CD4-positive, alpha-beta memory T cell (primary cell): ENCODE measurements around the gene CTSH. TPM values are rescaled to one million over a fixed set of nuclear protein-coding genes. Genes with fewer than 3 reads are reported as not detected.

Experiments
- CTCF ChIA-PET: fragments of 350-600 bp; sonication (Branson Sonifier 250); formaldehyde crosslinking; loops from one replicate; lab custom pipeline; 2021; ENCODE audit warnings: inconsistent platforms; ENCODE audit not compliant: partially characterized antibody; lab: Charles Lee
- POLR2A ChIA-PET: fragments of 350-600 bp; sonication (Branson Sonifier 250); formaldehyde crosslinking; loops from one replicate; lab custom pipeline; 2021; ENCODE audit not compliant: partially characterized antibody; lab: Charles Lee
- DNase-seq, 5 donors: peaks; one replicate each; pipeline versions ENCODE4 v3.0.0 to v3.0.0-alpha.2; 2020 to 2022; ENCODE audit warnings: mixed read lengths in 1 of 5
- H3K27ac ChIP-seq: one replicate; pipeline ENCODE4 v1.7.0; 2013; ENCODE audit warnings: low read depth, low read length
- H3K27me3 ChIP-seq: 2 replicates; pipeline ENCODE4 v1.7.0; 2013; ENCODE audit warnings: mild to moderate bottlenecking, low read length, moderate library complexity; ENCODE audit not compliant: insufficient read depth
- H3K36me3 ChIP-seq: 2 replicates; pipeline ENCODE4 v1.7.0; 2013; ENCODE audit warnings: mild to moderate bottlenecking, low read length, moderate library complexity; ENCODE audit not compliant: insufficient read depth
- H3K4me1 ChIP-seq: 2 replicates; pipeline ENCODE4 v1.7.0; 2013; ENCODE audit warnings: mild to moderate bottlenecking, low read length, moderate library complexity; ENCODE audit not compliant: insufficient read depth
- H3K4me3 ChIP-seq, 2 donors: one replicate each; pipeline ENCODE4 v1.7.0; 2013; ENCODE audit warnings: low read length in 2 of 2, mild to moderate bottlenecking in 1 of 2
- H3K9me3 ChIP-seq, 2 donors: one replicate each; pipeline ENCODE4 v1.7.0; 2013; ENCODE audit warnings: low read length in 2 of 2, control low read depth in 1 of 2; ENCODE audit not compliant: control insufficient read depth in 1 of 2
- H3K27ac Mint-ChIP-seq, 7 donors: one replicate each; pipeline ENCODE4 v1.8.0; 2020 to 2021; ENCODE audit warnings: mixed read lengths in 7 of 7, mild to moderate bottlenecking in 6 of 7, inconsistent platforms in 3 of 7, moderate library complexity in 3 of 7
- H3K27me3 Mint-ChIP-seq, 2 donors: one replicate each; pipeline ENCODE4 v1.8.0; 2020 to 2021; ENCODE audit warnings: mixed read lengths in 2 of 2
- H3K36me3 Mint-ChIP-seq, 2 donors: one replicate each; pipeline ENCODE4 v1.8.0; 2020 to 2021; ENCODE audit warnings: mixed read lengths in 2 of 2, inconsistent platforms in 1 of 2, mild to moderate bottlenecking in 1 of 2
- H3K4me1 Mint-ChIP-seq, 4 donors: one replicate each; pipeline ENCODE4 v1.8.0; 2020 to 2021; ENCODE audit warnings: mixed read lengths in 4 of 4, mild to moderate bottlenecking in 1 of 4
- H3K4me3 Mint-ChIP-seq, 8 donors: one replicate each; pipeline ENCODE4 v1.8.0; 2020 to 2021; ENCODE audit warnings: mixed read lengths in 8 of 8, mild to moderate bottlenecking in 7 of 8, moderate library complexity in 6 of 8, inconsistent platforms in 3 of 8
- H3K9me3 Mint-ChIP-seq, 8 donors: one replicate each; pipeline ENCODE4 v1.8.0; 2020 to 2021; ENCODE audit warnings: mixed read lengths in 8 of 8, mild to moderate bottlenecking in 5 of 8, inconsistent platforms in 3 of 8, moderate library complexity in 1 of 8
- intact Hi-C: fragments of 100-400 bp; cut with micrococcal nuclease; formaldehyde crosslinking; loops from one replicate; pipeline ENCODE4 v1.15.1; 2023
- polyA plus RNA-seq, 2 donors: library from polyadenylated mRNA; unstranded; fragments of 300-500 nt; fragmentation: Illumina TruSeq; gene quantifications; one replicate each; pipeline ENCODE4 v1.2.3, GENCODE V29; 2021
- total RNA-seq, 2 experiments: library from RNA; stranded (reverse); gene quantifications; one replicate each; pipeline ENCODE4 v1.2.3, GENCODE V29; 2021

Gene CTSH
- total and polyA plus RNA-seq, 4 experiments from 2014 or later = 32.8 to 152 (median 92.8) TPM

DNA sequence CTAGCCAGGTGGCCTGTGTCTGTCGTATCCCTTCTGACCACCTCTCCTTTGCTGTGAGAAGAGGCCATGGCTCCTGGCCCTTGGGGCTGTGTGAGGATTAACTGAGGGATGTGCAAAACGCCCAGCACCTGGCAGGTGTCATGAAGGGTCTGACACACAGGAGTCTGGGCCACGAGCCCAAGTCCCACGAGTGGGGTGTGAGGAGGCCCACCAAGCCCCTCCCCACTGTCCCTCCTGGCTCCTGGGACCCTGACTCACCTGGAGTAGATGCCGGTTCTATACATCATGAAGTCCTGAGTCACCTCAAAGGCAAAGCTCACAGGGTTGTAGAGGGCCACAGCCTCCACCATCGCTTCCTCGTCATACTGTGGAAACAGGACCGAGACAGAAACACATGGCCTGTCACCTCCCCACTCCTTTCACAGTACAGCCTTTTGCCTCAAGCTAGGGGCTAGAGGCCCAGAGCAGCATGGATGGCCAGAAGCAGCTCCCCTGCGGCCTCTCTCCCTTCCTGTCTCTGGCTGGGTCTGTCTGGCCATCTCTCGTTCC is 19.7 kb downstream of the CTSH start:
- Histone ChIP-seq H3K9me3 (no peaks in the 10 kb centered on the region), H3K4me1 (no peaks in the 10 kb centered on the region), H3K27ac (no peak overlapping the region), H3K4me3 (no peak overlapping the region), H3K36me3 (peaks cover 33% of the 10 kb centered on the region), H3K27me3 (no peaks in the 10 kb centered on the region)
- no peak for DNase-seq
- no peaks in the 10 kb centered on the region for H3K27me3 Mint-ChIP-seq
- H3K27ac Mint-ChIP-seq = peak overlapping the region in 2 of 7 donors; percentile 67 to 68
- ChIA-PET CTCF (interaction anchor here (0.9 to 1.3 kb wide), 2 partner anchors 17 to 51 kb away, joined by 3 read pairs; no protein-coding TSS in a partner anchor), POLR2A (interaction anchor here (0.7 to 1.2 kb wide), 2 partner anchors 18 to 51 kb away, joined by 3 read pairs; no protein-coding TSS in a partner anchor)
- peaks cover 38 to 59% of the 10 kb centered on the region in 2 donors for H3K36me3 Mint-ChIP-seq
- H3K9me3 Mint-ChIP-seq = peaks cover 0 to under 1% (median 0%) of the 10 kb centered on the region in 8 donors
- intact Hi-C loops = no loop called here
- peaks cover 0 to 2% (median 0%) of the 10 kb centered on the region in 4 donors for H3K4me1 Mint-ChIP-seq
- peak overlapping the region in 1 of 8 donors; percentile 1 for H3K4me3 Mint-ChIP-seq

DNA sequence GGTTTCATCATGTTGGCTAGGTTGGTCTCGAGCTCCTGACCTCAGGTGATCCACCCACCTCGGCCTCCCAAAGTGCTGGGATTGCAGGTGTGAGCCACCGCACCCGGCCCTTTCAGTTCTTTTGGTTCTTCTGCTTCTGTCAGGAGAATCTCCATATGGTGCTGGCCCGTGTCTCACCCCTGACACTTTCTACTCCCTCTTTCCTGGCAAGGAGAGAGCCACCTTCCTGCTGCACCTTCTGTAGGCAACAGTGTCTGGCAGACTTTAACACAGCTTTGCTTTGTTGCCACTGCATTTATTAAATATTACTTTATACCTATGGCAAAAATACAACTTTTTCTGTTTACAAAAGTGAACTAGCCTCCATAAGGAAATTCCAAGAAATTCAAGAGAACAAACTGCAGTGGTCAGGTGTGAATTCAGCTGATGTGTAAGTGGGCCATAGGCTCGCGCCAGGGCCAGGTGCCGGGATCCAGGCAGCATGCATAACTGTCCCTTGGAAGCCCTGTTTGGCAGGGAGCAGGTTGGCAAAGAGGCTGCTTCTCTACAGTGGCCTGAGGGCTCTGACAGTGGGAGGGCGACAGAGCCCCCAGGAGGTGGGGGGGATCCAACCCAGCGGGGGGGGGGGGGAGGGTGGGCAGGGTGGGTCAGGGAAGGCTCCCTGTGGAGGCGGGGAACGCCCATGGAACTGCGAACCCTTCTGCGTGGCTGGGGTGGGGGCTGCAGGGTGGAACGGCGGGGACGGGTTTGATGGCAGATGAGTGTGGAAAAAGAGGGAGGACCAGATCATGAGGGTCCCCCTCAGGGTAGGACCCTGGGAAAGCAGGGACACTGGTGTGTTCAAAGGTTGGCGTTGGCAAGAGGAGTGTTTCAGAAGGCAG is 21.1 kb downstream of the CTSH start:
- Histone ChIP-seq H3K4me3 (no peak overlapping the region), H3K4me1 (no peaks in the 10 kb centered on the region), H3K36me3 (peaks cover 33% of the 10 kb centered on the region), H3K27ac (no peak overlapping the region), H3K27me3 (no peaks in the 10 kb centered on the region), H3K9me3 (no peaks in the 10 kb centered on the region)
- ChIA-PET CTCF (interaction anchor here (0.9 to 1.3 kb wide), 2 partner anchors 15 to 50 kb away, joined by 3 read pairs; no protein-coding TSS in a partner anchor), POLR2A (no interaction called here)
- Mint-ChIP-seq H3K36me3 (peaks cover 39 to 68% of the 10 kb centered on the region in 2 donors), H3K4me1 (peaks cover 0 to 2% (median 0%) of the 10 kb centered on the region in 4 donors), H3K4me3 (no peak overlapping the region), H3K9me3 (no peaks in the 10 kb centered on the region), H3K27ac (peak overlapping the region in 5 of 7 donors; percentile 10 to 83 (median 69)), H3K27me3 (no peaks in the 10 kb centered on the region)
- no peak for DNase-seq
- intact Hi-C loops = no loop called here

DNA sequence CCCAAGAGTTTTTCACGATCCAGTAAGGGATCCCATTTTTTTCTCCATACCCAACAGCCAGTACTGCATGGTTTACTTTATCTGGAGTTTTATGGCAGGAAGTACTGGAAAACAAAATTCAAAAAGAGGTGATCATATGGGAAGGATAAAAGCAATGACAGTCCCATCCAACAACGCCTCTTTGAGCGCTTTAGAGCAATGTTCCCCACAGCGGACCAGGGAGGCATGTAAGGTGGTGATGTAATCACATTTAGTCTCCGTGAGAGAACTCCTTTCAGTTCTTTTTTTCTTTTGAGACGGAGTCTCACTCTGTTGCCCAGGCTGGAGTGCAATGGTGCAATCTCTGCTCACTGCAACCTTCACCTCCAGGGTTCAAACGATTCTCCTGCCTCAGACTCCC is 21.8 kb downstream of the CTSH start:
- Histone ChIP-seq H3K9me3 (no peaks in the 10 kb centered on the region), H3K27ac (no peak overlapping the region), H3K4me3 (no peak overlapping the region), H3K4me1 (no peaks in the 10 kb centered on the region), H3K36me3 (peaks cover 33% of the 10 kb centered on the region), H3K27me3 (no peaks in the 10 kb centered on the region)
- Mint-ChIP-seq H3K4me1 (peaks cover 0 to 2% (median 0%) of the 10 kb centered on the region in 4 donors), H3K27ac (peak overlapping the region in 1 of 7 donors; percentile 23), H3K27me3 (no peaks in the 10 kb centered on the region), H3K36me3 (peaks cover 42 to 70% of the 10 kb centered on the region in 2 donors), H3K9me3 (no peaks in the 10 kb centered on the region), H3K4me3 (no peak overlapping the region)
- no peak for DNase-seq
- CTCF ChIA-PET = no interaction called here
- intact Hi-C loops = no loop called here
- POLR2A ChIA-PET = no interaction called here

DNA sequence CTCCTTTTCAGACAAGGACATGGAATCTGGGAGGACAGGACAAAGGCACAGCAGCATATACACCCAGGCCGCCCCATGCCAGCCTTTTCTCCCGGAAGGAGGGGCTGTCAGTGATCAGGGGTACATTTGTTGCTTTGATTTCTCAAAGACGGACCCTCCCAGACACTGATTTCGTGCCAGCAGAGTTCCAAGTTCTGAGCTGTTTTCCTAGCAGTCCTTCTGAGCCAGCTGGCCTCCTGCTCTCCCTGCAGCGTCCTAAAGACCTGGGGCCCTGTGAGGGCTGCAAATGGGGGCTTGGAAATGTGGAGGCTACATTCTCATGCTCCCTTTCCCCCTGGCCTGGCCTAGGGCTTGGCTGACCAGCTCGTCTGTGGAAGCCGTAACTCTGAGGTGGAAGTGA is 22.3 kb downstream of the CTSH start:
- peak overlapping the region in 1 of 7 donors; percentile 22 for H3K27ac Mint-ChIP-seq
- Histone ChIP-seq H3K27me3 (no peaks in the 10 kb centered on the region), H3K27ac (no peak overlapping the region), H3K36me3 (peaks cover 33% of the 10 kb centered on the region), H3K4me3 (no peak overlapping the region), H3K4me1 (no peaks in the 10 kb centered on the region), H3K9me3 (no peaks in the 10 kb centered on the region)
- ChIA-PET POLR2A (no interaction called here), CTCF (interaction anchor here (1.2 kb wide), 1 partner anchor 57 kb away, joined by 4 read pairs; no protein-coding TSS in a partner anchor)
- intact Hi-C loops = no loop called here
- no peak for DNase-seq
- H3K36me3 Mint-ChIP-seq = peaks cover 42 to 68% of the 10 kb centered on the region in 2 donors
- no peak overlapping the region for H3K4me3 Mint-ChIP-seq
- no peaks in the 10 kb centered on the region for H3K27me3 Mint-ChIP-seq
- H3K4me1 Mint-ChIP-seq = no peaks in the 10 kb centered on the region
- H3K9me3 Mint-ChIP-seq = no peaks in the 10 kb centered on the region

DNA sequence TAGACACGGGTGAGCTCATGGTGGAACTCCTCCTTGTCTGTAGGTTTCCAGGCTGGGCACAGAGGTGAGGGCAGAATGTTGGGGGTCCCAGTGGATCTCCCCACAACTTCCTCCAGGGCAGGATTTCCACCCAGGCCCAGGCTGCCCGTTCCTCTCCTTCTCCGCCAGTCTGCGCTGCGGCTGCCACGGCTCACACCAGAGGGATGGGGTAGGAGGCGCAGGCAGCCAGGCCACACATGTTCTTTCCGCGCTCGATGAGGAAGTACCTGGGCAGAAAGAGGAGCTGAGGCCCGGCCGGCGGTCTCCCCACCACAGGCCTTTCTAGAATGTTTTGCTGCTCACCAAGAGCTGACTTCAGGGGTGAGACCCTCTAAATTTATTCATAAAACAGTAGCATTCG is 22.9 kb downstream of the CTSH start:
- Histone ChIP-seq H3K4me3 (no peak overlapping the region), H3K36me3 (peaks cover 27% of the 10 kb centered on the region), H3K4me1 (no peaks in the 10 kb centered on the region), H3K27ac (no peak overlapping the region), H3K27me3 (no peaks in the 10 kb centered on the region), H3K9me3 (no peaks in the 10 kb centered on the region)
- peak overlapping the region in 1 of 7 donors; percentile 53 for H3K27ac Mint-ChIP-seq
- peaks cover 0 to 2% (median under 1%) of the 10 kb centered on the region in 4 donors for H3K4me1 Mint-ChIP-seq
- intact Hi-C loops = no loop called here
- ChIA-PET POLR2A (interaction anchor here (1.2 kb wide), 1 partner anchor 42 kb away, joined by 3 read pairs; no protein-coding TSS in a partner anchor), CTCF (interaction anchor here (1.2 to 1.6 kb wide), 2 partner anchors 8 to 58 kb away, joined by 4 to 5 read pairs; no protein-coding TSS in a partner anchor)
- H3K36me3 Mint-ChIP-seq = peaks cover 39 to 65% of the 10 kb centered on the region in 2 donors
- H3K9me3 Mint-ChIP-seq = no peaks in the 10 kb centered on the region
- H3K27me3 Mint-ChIP-seq = no peaks in the 10 kb centered on the region
- H3K4me3 Mint-ChIP-seq = no peak overlapping the region
- DNase-seq = no peak

DNA sequence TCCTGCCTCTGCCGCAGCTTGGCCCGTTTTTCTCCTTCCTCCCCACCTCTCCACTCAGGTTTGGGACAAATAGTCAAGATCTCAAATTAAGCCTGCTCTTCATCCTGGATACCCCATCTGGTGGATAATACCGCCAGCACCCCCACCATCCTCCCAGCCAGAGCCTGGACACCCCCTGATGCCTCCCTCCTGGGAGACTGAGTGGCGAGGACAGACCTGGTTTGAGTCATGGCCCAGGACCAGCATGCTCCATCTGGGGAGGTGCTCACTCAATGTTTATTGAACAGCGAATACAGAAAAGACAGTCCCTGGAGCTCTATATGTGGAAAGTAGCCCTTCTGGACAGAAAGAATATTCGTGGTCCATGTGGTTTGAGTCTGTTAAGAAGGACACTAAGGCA is 23.3 kb downstream of the CTSH start:
- Histone ChIP-seq H3K4me3 (no peak overlapping the region), H3K4me1 (no peaks in the 10 kb centered on the region), H3K27me3 (no peaks in the 10 kb centered on the region), H3K9me3 (no peaks in the 10 kb centered on the region), H3K27ac (no peak overlapping the region), H3K36me3 (peaks cover 27% of the 10 kb centered on the region)
- DNase-seq = no peak
- H3K27me3 Mint-ChIP-seq = no peaks in the 10 kb centered on the region
- H3K27ac Mint-ChIP-seq = no peak overlapping the region
- intact Hi-C loops = no loop called here
- H3K4me1 Mint-ChIP-seq = peaks cover 0 to 3% (median 1%) of the 10 kb centered on the region in 4 donors
- H3K9me3 Mint-ChIP-seq = no peaks in the 10 kb centered on the region
- H3K4me3 Mint-ChIP-seq = no peak overlapping the region
- ChIA-PET POLR2A (interaction anchor here (1.2 kb wide), 1 partner anchor 42 kb away, joined by 3 read pairs; no protein-coding TSS in a partner anchor), CTCF (interaction anchor here (1.2 to 1.6 kb wide), 2 partner anchors 9 to 58 kb away, joined by 4 to 5 read pairs; no protein-coding TSS in a partner anchor)
- peaks cover 36 to 65% of the 10 kb centered on the region in 2 donors for H3K36me3 Mint-ChIP-seq

DNA sequence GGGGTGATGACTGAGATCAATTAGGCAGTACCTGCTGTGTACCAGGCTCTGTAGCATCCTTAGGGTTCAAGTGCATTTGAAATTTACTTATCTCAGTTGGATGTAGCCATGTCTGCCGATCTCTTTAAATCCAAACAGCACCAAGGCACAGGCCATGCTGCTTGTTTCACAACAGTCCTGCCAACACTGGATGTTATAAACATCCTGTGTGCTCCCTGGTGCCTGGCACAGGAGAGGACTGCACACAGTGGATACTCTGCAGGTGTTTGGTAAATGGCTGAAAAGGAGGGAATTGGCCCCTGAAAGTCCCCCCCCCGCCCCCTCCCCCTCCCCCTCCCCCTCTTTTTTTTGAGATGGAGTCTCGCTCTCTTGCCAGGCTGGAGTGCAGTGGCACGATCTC is 27.0 kb downstream of the CTSH start:
- Mint-ChIP-seq H3K9me3 (no peaks in the 10 kb centered on the region), H3K4me3 (no peak overlapping the region), H3K4me1 (peaks cover 0 to 4% (median 1%) of the 10 kb centered on the region in 4 donors), H3K36me3 (peaks cover 25 to 58% of the 10 kb centered on the region in 2 donors), H3K27me3 (no peaks in the 10 kb centered on the region), H3K27ac (peak overlapping the region in 1 of 7 donors; percentile 48)
- Histone ChIP-seq H3K4me3 (no peak overlapping the region), H3K36me3 (peaks cover 23% of the 10 kb centered on the region), H3K9me3 (no peaks in the 10 kb centered on the region), H3K4me1 (no peaks in the 10 kb centered on the region), H3K27ac (no peak overlapping the region), H3K27me3 (no peaks in the 10 kb centered on the region)
- CTCF ChIA-PET = no interaction called here
- POLR2A ChIA-PET = no interaction called here
- DNase-seq = no peak
- intact Hi-C loops = no loop called here
